IMR-90 (cell line): Measurements from ENCODE around the gene CHIT1.

Source experiments
- BHLHE40 ChIP-seq: fragments of 150-350 bp; IDR thresholded peaks from 2 replicates; pipeline ENCODE4 v1.6.1; 2016; ENCODE audit warnings: mild to moderate bottlenecking, low read depth, low read length
- CTCF ChIP-seq: conservative IDR thresholded peaks from 2 replicates; pipeline ENCODE4 v1.5.1; 2012; ENCODE audit warnings: mild to moderate bottlenecking, low read depth, low read length, improper control_type of control experiment
- MXI1 ChIP-seq: IDR thresholded peaks from 2 replicates; pipeline ENCODE4 v1.6.1; 2012; ENCODE audit warnings: low read depth, mild to moderate bottlenecking, low read length, moderate library complexity, borderline replicate concordance
- POLR2A ChIP-seq: IDR thresholded peaks from 2 replicates; pipeline ENCODE4 v1.6.1; 2012; ENCODE audit warnings: mild to moderate bottlenecking, low read depth, low read length
- RAD21 ChIP-seq: IDR thresholded peaks from 2 replicates; pipeline ENCODE4 v1.6.1; 2012; ENCODE audit warnings: low read length, improper control_type of control experiment
- RCOR1 ChIP-seq: IDR thresholded peaks from 2 replicates; pipeline ENCODE4 v1.6.1; 2012; ENCODE audit warnings: mild to moderate bottlenecking, low read length, improper control_type of control experiment; ENCODE audit not compliant: insufficient replicate concordance
- SMC3 ChIP-seq: fragments of 150-350 bp; IDR thresholded peaks from 2 replicates; pipeline ENCODE4 v1.6.1; 2016; ENCODE audit warnings: low read depth, mild to moderate bottlenecking, antibody characterized with exemption, low read length, moderate library complexity

GRCh38 chr1:203208181-203208580 lies 21.3 kb downstream of the CHIT1 start:
- TF ChIP-seq CTCF = no peak
- no peak for TF ChIP-seq BHLHE40
- TF ChIP-seq MXI1 = no peak
- no peak for TF ChIP-seq POLR2A
- no peak for TF ChIP-seq SMC3
- no peak for TF ChIP-seq RAD21
- no peak for TF ChIP-seq RCOR1
